ENCODE results near the gene ZNF454.

The ZNF454 gene

DNA sequence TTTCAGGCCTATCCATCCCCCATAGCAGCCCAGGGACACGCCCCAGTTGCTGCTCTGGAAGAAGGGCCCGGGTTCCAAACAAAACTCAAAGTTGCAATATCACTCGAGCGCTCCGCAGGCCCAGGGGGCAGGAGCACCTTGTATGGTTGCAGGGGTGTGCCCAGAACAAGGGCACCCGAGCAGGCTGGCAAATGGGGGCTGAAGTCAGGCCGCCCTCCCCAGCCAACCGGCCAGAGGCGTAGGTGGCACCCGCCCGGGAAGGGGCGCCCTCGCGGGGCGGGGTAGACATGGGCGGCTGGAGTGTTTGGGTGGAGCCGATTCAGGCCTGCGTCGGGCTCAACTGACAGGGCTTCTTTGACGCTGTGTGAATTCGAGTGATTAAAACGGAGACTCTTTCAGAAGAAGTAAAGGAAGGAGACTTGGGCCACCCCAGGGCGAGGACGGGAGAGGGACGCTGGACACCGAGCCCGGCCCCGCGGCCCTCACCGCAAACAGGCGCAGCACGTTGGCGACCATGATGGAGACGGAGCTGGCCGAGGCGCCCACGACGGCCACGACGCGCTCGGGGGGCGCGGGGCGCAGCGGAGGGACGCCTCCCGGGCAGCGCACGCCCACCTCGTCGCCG is 53.1 kb downstream of the ZNF454 start:
- Histone ChIP-seq H3K36me3 (ENCODE audit: control insufficient read depth, insufficient read depth, low read length) (no peaks in the 10 kb centered on the region), H3K9me3 (ENCODE audit: control insufficient read depth, low read length) (peaks cover 21% of the 10 kb centered on the region), H3K4me3 (ENCODE audit: extremely low read depth, insufficient read depth, low read length, poor library complexity, severe bottlenecking) (no peak overlapping the region), H3K27ac (ENCODE audit: low read depth, low read length, severe bottlenecking) (no peak overlapping the region), H3K4me1 (ENCODE audit: control insufficient read depth, insufficient read depth, low read length, poor library complexity, severe bottlenecking) (no peaks in the 10 kb centered on the region)
- WGBS, 2 experiments (ENCODE audit: insufficient coverage in 2 of 2) = 44 to 51% methylated on average over 45 to 51 of the region's 53 CpGs

DNA sequence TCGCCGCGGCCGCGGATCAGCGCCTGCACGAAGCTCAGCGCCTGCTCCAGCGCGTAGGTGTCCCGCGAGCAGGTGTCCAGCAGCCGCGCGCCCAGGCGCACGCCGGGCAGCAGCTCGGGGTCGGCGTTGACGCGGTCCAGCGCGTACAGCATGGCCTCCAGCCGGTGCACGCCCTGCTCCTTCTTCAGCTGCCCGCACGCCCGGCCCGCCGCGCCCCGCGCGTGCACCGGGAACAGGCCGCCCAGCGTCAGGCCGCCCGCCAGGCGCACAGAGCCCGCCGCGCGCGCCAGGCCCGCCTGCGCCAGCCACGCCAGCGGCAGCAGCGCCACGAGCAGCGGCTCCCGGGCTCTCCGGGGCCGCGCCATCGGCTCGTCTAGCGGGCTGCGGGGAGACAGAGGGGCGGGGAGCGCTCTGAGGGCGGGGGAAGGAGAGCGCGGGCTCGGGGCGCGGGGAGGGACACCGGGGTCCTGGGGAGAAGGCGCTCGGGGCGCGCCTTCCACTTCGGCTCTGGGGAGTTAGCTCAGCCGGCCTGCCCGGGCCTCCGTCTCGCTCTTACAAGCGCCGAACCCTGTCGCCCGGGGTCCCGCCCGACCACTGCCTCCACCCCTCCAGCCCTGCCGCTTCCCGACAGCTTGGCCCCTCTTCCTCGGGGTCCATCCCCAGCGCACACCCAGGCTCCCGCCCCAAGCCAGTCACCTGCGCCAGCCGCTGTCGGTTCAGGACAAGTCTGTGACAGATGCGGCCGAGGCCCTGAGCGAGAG is 53.8 kb downstream of the ZNF454 start, which contains the start of gene GRM6:
GRM6 (minus strand) TSS at position 741 of the 761 bp plus-strand sequence; CDS start at position 365, 376 bp downstream.
- H3K36me3 ChIP-seq (ENCODE audit: control insufficient read depth, insufficient read depth, low read length) = no peaks in the 10 kb centered on the region
- peak within 1 kb of the TSS; percentile 21 for H3K4me3 ChIP-seq (ENCODE audit: extremely low read depth, insufficient read depth, low read length, poor library complexity, severe bottlenecking)
- no peak within 1 kb of the TSS for H3K27ac ChIP-seq (ENCODE audit: low read depth, low read length, severe bottlenecking)
- H3K4me1 ChIP-seq (ENCODE audit: control insufficient read depth, insufficient read depth, low read length, poor library complexity, severe bottlenecking) = no peaks in the 10 kb centered on the region
- peaks cover 15% of the 10 kb centered on the region for H3K9me3 ChIP-seq (ENCODE audit: control insufficient read depth, low read length)
- WGBS, 2 experiments (ENCODE audit: insufficient coverage in 2 of 2) = 5 to 16% methylated on average over 61 to 75 of the region's 97 CpGs

- Histone ChIP-seq H3K9me3 (ENCODE audit: control insufficient read depth, low read length) (peaks cover 15% of the 10 kb centered on the region), H3K36me3 (ENCODE audit: control insufficient read depth, insufficient read depth, low read length) (no peaks in the 10 kb centered on the region), H3K27ac (ENCODE audit: low read depth, low read length, severe bottlenecking) (no peak overlapping the region), H3K4me1 (ENCODE audit: control insufficient read depth, insufficient read depth, low read length, poor library complexity, severe bottlenecking) (no peaks in the 10 kb centered on the region), H3K4me3 (ENCODE audit: extremely low read depth, insufficient read depth, low read length, poor library complexity, severe bottlenecking) (peak overlapping the region; percentile 21)
- WGBS, 2 experiments (ENCODE audit: insufficient coverage in 2 of 2) = 40 to 46% methylated on average over 3 to 4 of the region's 6 CpGs
Measured at GRCh38 chr5:178995341-178995690, 54.3 kb downstream of the ZNF454 start.

DNA sequence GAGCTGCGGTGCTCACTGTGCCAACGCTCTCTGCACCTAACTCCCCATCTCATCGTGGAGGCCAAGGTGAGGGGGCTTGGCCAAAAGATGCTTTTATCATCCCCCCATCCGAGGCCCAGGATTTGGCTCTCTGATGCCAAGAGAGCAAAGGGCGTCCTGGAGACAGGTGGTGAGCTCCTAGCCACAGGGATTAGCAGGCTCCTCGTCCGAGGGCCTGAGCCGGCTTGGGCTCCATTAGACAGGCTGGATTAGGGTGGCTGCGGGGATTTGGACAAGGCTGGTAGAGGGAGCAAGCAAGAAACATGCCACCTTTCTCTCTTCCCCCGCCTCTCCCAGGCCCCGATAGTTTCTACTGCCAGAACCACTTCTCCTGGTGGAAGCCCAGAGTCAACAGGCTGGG is 55.2 kb downstream of the ZNF454 start:
- WGBS, 2 experiments (ENCODE audit: insufficient coverage in 2 of 2) = 76 to 77% methylated on average over 5 to 8 of the region's 11 CpGs

GRCh38 chr5:178997191-178997590 is 56.2 kb downstream of the ZNF454 start:
- no peak overlapping the region for H3K4me3 ChIP-seq (ENCODE audit: extremely low read depth, insufficient read depth, low read length, poor library complexity, severe bottlenecking)
- 79 to 80% methylated on average over 6 of the region's 6 CpGs for WGBS, 2 experiments (ENCODE audit: insufficient coverage in 2 of 2)
- H3K36me3 ChIP-seq (ENCODE audit: control insufficient read depth, insufficient read depth, low read length) = no peaks in the 10 kb centered on the region
- H3K4me1 ChIP-seq (ENCODE audit: control insufficient read depth, insufficient read depth, low read length, poor library complexity, severe bottlenecking) = no peaks in the 10 kb centered on the region
- H3K9me3 ChIP-seq (ENCODE audit: control insufficient read depth, low read length) = peaks cover 15% of the 10 kb centered on the region
- no peak overlapping the region for H3K27ac ChIP-seq (ENCODE audit: low read depth, low read length, severe bottlenecking)

More for the DNA sequence above, 55.2 kb downstream of the ZNF454 start:
- H3K4me3 ChIP-seq (ENCODE audit: extremely low read depth, insufficient read depth, low read length, poor library complexity, severe bottlenecking) = no peak overlapping the region
- H3K36me3 ChIP-seq (ENCODE audit: control insufficient read depth, insufficient read depth, low read length) = no peaks in the 10 kb centered on the region
- H3K4me1 ChIP-seq (ENCODE audit: control insufficient read depth, insufficient read depth, low read length, poor library complexity, severe bottlenecking) = no peaks in the 10 kb centered on the region
- no peak overlapping the region for H3K27ac ChIP-seq (ENCODE audit: low read depth, low read length, severe bottlenecking)
- peaks cover 21% of the 10 kb centered on the region for H3K9me3 ChIP-seq (ENCODE audit: control insufficient read depth, low read length)

- Histone ChIP-seq H3K27ac (ENCODE audit: low read depth, low read length, severe bottlenecking) (no peak overlapping the region), H3K36me3 (ENCODE audit: control insufficient read depth, insufficient read depth, low read length) (no peaks in the 10 kb centered on the region), H3K9me3 (ENCODE audit: control insufficient read depth, low read length) (peaks cover 14% of the 10 kb centered on the region), H3K4me1 (ENCODE audit: control insufficient read depth, insufficient read depth, low read length, poor library complexity, severe bottlenecking) (no peaks in the 10 kb centered on the region), H3K4me3 (ENCODE audit: extremely low read depth, insufficient read depth, low read length, poor library complexity, severe bottlenecking) (no peak overlapping the region)
- WGBS, 2 experiments (ENCODE audit: insufficient coverage in 2 of 2) = 89 to 92% methylated on average over 13 of the region's 13 CpGs
Measured at GRCh38 chr5:178998441-178998840, 57.4 kb downstream of the ZNF454 start.

GRCh38 chr5:179006564-179006963 is 65.6 kb downstream of the ZNF454 start:
- 84% methylated on average over 2 of the region's 2 CpGs; no CpG with 5 or more reads in 1 of the 2 experiments for WGBS, 2 experiments (ENCODE audit: insufficient coverage in 2 of 2)
- Histone ChIP-seq H3K4me1 (ENCODE audit: control insufficient read depth, insufficient read depth, low read length, poor library complexity, severe bottlenecking) (no peaks in the 10 kb centered on the region), H3K9me3 (ENCODE audit: control insufficient read depth, low read length) (peaks cover 26% of the 10 kb centered on the region)

DNA sequence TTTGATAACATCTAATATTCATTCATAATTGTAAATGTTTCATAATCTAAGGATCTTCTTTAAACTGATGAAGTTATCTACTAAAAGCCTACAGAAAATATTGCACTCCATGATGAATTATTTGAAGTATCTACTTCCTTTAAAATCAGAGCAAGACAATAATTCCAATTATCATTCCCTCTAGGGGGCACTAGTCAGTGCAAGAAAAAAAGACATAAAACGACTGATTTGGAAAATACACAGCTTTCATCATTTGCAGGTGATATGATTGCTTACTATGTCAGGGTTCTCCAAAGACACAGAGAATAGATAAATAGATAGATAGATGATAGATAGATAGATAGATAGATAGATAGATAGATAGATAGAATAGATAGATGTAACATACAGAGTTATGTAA is 67.7 kb downstream of the ZNF454 start:
- Histone ChIP-seq H3K4me3 (ENCODE audit: extremely low read depth, insufficient read depth, low read length, poor library complexity, severe bottlenecking) (no peak overlapping the region), H3K9me3 (ENCODE audit: control insufficient read depth, low read length) (peaks cover 36% of the 10 kb centered on the region), H3K4me1 (ENCODE audit: control insufficient read depth, insufficient read depth, low read length, poor library complexity, severe bottlenecking) (no peaks in the 10 kb centered on the region), H3K36me3 (ENCODE audit: control insufficient read depth, insufficient read depth, low read length) (no peaks in the 10 kb centered on the region), H3K27ac (ENCODE audit: low read depth, low read length, severe bottlenecking) (no peak overlapping the region)
- WGBS, 2 experiments (ENCODE audit: insufficient coverage in 2 of 2) = 0% methylated on average over 1 of the region's 1 CpG; no CpG with 5 or more reads in 1 of the 2 experiments

More at GRCh38 chr5:179006564-179006963, 65.6 kb downstream of the ZNF454 start:
- Histone ChIP-seq H3K36me3 (ENCODE audit: control insufficient read depth, insufficient read depth, low read length) (no peaks in the 10 kb centered on the region), H3K4me3 (ENCODE audit: extremely low read depth, insufficient read depth, low read length, poor library complexity, severe bottlenecking) (no peak overlapping the region), H3K27ac (ENCODE audit: low read depth, low read length, severe bottlenecking) (no peak overlapping the region)
